ENCODE data around the gene GDF7. TPM values are rescaled to one million over a fixed set of nuclear protein-coding genes. Genes with fewer than 3 reads are reported as not detected.

GDF7 gene
- total RNA-seq, 1 donor from 2014 or later, result 1.2 TPM

DNA sequence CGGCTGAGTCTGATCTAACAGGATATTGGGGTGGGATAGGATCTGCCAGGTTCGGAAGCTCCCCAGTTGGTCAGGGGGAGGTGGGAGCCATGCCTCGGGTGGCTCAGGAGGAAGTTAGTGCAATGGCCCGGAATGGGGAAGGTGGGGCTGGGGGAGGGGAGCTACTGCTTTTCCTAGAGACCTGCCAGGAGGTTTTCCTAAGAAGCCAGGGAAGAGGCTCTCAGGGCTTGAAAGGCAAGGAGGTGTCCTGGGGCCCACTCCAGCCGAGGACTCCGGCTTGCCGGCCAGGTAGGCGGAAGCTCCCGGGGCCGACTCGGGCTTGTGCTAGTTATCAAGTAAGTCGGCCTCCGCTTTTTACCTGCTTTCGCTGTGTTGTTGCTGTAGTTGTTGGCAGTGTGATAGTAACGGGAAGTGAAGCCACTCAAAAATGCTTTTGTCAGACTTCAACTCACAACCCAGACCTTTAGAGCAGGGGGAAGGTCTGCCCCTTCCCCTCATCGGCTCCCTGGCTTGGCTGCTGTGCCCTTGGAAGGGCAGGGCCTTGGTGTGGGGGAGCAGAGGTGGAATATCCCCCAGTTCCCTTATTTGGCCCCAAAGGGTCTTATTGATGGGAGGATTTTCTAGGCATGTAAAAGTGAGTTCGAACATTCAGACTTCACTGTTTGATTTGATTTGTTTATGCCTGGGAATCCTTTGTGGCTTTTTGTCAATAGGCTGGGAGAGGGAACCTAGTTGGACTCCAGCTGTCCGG lies 5.4 kb downstream of the GDF7 start:
- DNase-seq (ENCODE audit: low spot score), result no peak

DNA sequence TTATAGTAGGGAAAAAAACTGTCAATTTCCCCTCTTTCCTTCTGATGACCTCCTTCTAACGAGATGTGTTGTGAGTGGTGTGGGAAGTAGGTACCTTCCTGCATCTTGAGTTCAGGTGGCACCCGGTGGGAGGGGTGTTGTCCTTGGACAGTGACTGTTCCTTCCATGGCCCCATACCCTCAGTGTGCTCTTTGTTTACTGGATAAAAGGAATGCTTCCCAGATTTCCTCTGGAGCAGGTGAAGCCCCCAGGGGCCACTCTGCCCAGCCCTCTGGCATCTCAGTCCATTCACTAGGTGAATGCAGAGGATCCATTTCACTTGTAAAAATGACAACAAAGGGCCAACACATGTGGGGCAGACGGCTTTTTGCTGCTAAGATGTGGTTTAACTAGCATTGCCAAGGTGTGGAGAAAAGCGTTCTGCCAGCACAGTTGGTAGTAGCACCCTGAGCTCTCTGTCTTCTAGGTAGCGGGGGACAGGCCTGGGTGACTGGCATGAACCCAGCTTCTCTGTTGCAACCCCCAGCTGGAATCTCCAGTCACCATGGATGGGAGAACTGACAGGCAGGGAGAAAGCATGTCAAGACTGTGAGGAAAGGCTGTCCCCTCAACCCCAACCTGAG lies 6.9 kb downstream of the GDF7 start:
- no peak for DNase-seq (ENCODE audit: low spot score)

DNA sequence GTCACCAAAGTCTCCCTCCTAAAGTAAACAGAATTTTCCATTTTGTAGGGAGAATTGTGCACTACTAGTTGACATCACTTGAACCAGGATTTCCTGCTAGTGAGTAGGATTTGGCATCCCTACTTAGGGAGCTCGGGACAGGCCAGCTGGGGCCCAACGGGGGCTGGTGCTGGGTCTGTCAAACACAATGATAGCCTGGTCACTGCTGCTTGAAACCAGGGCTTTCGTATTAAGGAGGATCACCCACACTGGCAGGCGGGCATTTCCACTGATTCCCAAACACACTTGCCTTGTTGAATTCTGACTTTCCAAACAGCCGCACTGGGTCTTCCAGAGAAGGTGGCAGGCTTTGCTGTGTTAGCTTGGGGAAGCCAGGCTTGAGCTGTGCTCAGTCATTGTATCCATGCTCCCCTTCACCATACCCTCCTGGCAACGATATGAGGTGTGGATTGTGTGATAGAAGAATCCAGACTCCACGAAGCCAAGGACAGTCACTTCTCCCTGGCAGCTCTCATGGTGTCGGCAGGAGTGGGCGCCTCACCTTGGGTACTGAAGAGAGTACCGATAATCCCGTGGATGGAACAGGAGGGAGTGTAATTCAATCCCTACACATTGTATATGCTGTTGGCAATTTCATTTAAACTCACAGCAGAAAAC lies 7.5 kb downstream of the GDF7 start:
- no peak for DNase-seq (ENCODE audit: low spot score)

DNA sequence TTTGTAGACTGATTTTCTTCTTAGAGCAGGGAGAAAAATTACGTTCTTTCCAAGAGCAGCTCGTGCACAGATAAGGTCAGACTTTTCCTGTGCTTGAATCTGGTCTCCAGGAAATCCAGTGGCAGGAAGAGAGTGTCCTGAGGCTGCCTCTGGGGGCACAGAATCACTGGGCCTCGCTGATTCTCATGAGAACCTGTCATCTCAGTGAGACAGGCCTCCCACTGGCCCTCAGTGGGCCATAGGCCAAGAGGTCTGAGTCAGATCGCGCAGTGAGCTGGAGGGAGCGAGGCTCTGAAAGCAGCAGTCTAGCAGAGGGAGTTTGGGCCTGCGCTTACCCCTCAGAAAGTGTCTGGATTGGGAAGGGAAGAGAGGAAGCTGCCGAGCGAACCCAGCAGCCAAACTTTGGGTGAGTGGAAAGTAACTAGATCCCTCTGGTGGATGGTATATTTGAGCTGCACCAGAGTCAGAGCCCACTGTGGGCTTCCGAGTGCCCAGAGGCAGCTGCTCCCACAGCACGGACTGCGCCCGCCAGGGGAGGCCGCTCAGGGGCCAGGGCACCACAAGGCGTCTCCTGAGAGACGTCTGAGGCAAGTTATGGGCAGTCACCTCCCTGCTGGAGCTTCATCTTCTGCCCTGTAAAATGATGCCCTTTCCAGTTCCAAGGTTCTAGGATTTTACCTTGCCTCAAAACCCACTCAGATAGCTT lies 8.2 kb downstream of the GDF7 start:
- no peak for DNase-seq (ENCODE audit: low spot score)

DNA sequence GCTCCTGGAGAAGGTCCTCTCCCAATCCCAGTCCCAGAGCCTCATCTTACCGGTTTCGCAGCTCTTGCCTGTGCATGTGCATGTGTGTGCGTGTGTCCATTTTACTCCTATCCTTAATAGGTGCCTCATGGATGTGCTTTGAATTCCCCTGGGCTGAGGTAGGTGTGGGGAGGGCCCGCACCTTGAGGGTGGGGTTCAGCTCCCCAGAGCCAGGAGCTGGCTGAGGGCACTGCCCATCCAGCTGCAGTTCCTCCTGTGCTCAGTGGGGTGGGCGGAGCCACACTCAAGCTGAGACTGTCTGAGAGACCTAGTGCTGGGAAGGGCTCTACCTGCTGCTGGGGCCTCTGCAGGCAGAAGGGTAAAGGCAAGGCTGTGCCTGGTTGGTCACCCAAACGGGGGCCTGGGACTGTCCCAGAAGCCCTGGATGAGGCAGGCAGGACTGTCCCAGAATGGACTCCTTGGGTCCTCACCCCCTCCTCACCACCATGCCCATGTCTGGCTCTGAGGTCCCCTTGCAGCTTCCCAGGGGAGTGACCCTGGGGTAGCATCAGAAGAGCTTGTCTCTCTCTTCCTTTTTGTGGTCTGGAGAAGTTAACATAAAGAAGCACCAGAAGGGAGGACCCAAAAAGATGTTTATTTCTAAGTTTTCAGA lies 8.9 kb downstream of the GDF7 start:
- DNase-seq (ENCODE audit: low spot score), result no peak

DNA sequence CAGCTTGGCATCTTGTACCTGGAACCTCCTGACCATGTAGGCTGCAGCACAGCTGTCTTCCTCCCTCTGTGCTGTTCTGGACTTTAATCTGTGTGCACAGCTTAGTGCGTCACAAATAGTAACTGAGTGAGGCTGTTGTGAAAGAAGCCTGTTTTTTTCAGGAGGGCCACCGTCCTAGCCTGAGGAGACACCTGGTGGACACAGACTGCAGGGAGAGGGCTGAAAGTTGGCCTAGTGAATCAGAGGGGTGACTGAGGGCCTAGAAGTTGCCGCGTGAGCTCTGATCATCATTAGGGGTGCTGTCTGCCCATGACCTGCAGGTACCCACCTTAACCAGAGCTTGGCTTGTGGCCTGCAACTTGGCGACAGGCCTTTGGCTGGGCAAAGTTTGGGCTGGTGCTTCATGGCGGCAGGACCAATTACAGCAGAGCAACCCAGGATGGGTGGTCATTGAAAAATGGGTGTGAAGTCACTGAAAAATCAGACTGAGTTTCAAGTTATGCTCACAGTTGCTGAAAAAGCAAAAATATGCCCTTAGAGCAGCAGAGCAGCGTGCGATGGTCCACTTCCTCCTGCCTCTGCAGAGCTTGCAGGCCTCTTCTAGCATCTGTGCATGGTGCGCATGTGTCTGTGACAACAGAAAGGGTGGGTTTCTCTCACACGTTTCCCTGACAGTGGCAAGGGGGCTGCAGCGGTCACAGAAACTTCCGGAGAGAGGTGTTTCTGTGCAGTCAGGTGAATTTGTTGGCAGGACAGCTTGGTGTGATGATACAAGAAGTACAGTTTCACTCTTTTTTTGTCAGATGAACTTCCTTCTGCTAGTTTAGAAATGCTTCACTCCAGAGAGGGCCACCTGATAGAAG lies 9.6 kb downstream of the GDF7 start:
- no peak for DNase-seq (ENCODE audit: low spot score)

DNA sequence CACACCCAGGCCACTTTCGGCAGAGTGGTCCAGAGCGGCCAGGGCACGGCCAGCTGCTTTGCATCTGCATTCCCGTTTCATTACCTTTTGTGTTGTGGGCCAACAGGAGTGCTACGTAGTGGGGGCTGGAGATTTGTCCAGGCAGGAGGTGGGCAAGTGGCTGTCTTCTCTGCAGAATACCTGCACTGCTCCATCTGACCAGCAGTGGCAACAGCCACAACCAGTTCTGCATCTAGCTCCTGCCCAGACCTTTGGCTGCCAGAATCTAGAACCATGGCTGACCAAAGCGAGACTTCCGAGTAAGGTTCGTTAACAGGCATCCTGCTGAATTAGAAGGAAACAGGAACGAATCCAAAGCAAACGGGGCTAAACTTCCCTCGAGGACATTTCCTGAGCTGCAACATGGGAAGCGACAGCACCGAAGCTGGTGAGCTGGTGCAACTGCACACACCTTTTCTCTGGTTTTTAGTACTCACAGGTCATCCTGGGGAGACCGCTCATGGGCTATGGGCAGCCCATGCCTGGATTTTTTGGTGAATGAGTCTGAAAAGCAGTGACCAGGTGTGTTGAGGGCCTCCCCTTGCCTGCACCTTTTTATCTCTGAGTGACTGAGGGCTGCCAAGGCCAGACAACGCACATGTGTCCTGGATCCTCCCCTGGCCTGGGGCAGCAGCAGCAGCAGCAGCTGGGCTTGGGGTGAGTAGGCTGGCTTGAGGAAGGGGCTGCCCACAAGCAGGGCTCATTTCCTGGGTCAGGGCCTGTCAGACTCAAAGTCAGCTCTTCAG lies 10.5 kb downstream of the GDF7 start:
- DNase-seq (ENCODE audit: low spot score), result no peak

DNA sequence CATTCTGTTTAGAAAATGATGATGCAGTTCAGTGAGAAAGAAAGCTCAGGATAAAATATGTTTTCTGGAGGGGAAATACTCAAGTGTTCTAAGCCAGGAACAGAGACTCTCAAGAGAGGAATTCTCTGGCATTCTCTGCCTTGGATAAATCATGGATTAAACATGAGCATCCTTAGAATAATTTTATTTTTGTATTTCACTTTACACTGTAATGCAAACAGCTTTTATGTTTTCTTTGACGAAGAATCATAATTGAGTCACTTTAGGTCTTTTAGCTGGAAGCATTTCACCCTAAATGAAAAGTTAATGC lies 11.1 kb downstream of the GDF7 start:
- no peak for DNase-seq (ENCODE audit: low spot score)

DNA sequence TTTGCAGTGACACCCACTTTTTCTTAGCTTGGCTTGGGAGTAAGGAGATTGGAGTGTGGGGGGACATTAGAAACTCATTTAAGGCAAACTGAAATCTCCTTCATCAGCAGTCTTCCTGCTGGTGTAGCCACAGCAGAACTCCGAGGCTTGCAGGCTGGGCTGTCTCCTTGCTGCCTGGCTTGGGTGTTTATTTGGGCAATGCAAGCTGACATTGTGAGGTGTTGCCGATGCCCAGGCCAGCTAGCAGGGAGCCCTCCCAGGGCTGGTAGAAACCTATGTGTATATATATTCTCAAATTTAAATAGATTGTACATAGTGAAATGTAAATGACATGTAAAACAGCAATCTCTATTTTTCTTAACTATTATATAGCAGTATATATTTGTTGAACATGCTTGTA lies 11.8 kb downstream of the GDF7 start:
- DNase-seq (ENCODE audit: low spot score), result no peak

DNA sequence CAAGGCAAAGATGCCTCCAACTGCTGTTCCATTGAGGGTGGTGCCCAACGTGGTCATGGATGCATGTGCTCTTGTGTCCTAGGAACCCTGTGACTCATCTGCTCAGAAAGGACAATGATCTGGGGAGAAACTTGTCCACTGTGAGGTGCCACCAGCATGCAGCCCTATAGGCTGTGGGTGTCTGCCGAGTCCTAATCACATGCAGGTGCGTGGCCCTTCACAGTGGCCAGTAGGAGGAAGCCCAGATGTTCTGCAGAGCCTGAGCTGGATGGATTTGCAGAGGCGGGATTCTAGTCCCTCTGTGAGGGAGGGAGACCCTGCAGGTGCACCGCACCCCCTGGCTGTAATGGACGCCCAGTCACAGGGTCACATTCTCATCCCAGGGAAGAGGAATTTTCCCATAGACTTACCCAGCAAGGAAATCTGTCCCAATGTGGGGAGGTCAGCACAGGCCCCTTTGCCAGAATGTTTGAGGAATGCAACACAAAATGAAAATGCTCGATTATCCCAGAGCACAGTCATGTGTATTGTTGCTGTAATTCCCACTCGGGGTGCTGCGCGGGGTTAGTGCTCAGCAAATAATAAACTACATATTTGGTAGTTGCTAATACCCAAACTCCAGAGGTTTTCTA lies 13.9 kb downstream of the GDF7 start:
- no peak for DNase-seq (ENCODE audit: low spot score)

DNA sequence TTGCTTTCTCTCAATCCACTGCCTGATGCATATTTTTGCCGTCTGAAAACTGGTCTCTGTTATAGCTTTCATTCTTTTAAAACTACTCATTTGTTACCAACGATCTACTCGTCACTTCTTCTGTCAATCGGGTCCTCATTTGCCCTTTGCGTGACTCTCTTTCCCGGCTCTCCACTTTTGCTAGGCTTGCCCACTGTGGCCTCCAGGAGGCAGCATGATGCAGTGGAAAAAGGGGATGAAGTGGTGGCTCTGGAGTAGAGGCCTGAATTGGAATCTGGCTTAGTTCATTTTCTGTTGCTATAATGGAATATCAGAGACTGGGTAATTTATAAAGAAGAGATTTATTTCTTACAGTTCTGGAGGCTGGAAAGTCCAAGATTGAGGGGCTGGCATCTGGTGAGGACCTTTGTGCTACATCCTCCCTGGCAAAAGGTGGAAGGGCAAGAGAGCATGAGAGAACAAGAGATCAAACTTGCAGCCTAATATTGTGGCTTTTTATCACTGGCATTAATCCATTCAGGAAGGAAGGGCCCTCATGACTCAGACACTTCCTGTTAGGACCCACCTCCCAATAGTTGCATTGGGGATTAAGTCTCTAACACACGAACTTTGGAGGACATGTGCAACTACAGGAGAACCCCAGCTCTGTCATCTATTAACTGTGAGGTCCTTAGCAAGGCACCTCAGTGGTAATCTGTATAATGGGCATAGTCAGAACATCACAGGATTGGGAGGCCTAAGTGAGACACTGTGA lies 15.4 kb downstream of the GDF7 start:
- DNase-seq (ENCODE audit: low spot score), result no peak

DNA sequence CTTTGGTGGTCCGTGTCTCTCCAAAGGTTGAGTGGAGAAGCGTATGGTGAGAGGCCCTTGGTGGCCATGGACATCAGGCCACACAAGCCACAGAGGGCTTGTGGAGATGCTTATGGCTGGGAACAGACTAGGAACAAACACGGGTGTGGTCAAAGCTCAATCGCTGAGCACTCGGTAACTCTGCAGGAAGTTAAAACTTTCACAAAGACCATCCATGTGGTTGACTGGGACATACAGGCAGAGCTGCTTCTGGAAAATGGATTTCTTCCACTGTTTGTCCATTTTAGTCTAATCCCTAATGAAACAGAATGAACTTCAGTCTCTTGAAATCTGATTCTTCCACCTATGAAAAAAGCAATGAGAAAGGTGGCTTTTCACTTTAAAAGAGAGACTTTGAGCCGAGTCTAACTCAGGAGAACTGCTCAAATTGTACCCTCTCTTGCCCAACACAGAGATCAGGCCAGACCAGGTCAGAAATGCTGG lies 17.7 kb downstream of the GDF7 start:
- no peak for DNase-seq (ENCODE audit: low spot score)

DNA sequence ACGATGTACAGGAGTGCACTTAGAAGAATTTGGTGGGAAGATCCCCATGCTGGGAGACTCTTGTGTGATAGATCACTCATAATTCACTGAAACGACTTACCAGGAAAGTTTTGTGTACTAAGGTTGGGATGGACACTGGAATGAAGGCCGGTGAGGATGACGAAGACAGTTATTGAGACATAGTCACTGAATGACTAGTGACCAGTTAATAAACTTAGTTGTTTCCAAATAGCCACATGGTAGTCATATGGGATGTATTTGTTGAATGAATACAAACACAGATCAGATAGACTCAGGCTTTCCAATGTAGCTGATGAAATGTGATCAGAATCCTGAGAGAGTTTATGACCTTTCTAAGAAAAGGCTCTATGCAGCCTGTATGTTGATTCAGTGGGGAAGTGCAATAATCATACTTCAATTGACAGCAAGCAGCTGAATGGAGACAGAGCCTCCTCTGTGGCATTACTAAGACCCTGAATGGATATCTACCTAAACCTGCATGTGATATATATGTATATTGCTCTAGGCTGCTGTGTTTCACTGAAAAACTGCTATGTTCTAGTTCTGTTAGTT lies 20.4 kb downstream of the GDF7 start:
- DNase-seq (ENCODE audit: low spot score), result no peak

DNA sequence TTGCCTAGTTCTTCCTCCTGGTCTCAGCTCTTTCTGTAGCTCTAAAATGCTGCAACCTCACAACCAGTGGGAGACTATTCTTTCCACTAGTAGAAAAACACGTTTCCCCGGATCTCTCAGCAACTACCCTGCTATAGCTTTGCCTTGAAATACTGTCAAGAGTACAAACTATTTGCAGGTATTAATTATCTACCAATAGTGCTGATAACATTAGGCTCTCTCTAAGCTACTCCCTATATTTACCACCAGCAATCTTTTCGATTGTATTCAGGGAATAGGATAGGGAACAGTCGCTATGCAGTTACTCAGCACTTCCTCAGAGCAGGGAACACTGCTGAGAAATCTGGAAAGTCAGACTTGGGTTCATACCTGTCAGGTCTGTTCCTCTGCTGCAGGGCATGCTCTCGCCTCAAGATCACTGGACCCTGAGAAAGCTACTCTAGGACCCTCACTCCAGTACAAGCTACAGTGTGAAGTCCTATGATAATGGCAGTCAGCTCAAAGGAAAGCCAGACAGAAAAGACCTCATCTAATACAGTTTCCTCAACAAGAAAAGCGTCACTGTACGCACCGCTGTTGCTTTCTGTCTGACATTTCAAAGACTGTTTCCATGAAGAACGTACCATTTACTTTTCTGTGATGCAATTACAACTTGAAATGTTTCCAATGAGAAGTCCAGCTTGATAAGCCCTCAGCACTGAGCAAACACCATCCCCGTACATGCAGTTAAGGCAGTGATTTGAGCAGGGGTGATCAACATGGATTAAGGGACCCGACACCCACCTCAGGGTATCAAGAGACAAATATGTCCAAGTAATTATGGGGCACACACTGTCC lies 22.7 kb downstream of the GDF7 start:
- DNase-seq (ENCODE audit: low spot score), result no peak

DNA sequence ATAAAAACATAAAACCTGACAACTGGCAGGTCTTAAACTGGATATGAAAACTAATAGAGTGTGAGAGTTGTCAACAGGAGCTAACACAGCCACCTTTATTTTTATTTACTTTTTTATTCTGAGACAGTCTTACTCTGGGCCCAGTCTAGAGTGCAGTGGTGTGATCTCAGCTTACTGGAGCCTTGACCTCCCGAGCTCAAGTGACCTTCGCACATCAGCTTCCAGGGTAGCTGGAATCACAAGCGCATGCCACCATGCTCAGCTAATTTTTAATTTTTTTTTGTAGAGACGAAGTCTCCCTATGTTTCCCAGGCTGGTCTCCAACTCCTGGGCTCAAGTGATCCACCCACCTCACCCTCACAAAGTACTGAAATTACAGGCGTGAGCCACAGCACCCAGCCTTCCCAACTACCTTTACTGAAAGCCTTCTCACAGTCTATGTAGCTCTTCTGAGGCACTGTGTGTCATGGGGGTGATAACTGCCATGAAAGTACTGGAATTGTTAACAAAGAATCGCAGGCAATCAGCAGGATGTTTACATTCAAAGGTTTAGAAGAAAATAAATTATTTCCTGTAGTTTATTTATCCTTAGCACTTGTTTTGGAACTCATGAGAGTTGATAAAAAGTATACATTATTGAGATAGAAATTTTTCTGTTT lies 24.3 kb downstream of the GDF7 start:
- no peak for DNase-seq (ENCODE audit: low spot score)

DNA sequence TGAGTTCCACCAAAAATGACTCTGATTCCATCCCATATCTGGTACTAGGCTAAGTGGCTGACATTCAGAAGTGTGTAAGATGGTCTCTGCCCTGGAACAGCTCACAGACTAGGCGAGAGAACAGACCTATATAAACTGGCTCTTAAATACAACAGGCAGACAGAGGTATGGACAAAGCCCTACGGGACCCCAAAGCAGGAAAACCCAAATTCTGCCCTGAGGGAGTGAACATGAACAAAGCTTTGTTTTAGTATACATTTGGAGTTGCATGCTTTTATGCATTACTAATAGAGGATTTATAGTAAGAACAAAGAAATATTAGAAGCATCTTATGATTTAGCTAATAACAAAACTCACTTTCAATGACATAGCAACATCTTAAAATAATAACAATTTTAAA lies 25.1 kb downstream of the GDF7 start:
- DNase-seq (ENCODE audit: low spot score), result no peak

DNA sequence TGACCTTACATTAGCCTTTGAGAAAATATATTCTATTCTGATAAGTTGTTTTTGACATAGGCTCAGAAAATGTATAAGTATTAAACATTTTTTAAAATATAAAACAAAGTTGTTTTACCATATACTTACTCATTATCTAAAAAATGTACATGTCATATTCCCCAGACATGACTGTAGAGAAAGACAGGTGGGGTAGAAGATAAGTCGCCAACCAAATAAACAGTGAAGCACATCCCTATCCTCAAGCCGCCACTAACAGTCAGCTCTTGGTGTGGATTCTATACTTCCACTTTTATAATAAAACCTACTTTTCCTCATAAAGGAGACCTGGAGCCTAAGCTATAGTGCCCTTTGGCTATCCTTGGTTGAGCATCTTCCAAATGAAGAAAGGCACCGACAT lies 26.4 kb downstream of the GDF7 start:
- DNase-seq (ENCODE audit: low spot score), result no peak
